DMS 273 treated with DMSO at 0.1 percent for 48 hours (cell line): ENCODE measurements around the gene GIMAP5.
"Not testable (repeated sequence)": the region's sequence is repeated elsewhere in the genome, so short reads cannot be mapped to it uniquely, and the experiment has no call there.

ENCODE experiments used
- DNase-seq: peaks from one replicate; lab custom pipeline; 2025; lab: John Stamatoyannopoulos, UW

Gene GIMAP5

DNA sequence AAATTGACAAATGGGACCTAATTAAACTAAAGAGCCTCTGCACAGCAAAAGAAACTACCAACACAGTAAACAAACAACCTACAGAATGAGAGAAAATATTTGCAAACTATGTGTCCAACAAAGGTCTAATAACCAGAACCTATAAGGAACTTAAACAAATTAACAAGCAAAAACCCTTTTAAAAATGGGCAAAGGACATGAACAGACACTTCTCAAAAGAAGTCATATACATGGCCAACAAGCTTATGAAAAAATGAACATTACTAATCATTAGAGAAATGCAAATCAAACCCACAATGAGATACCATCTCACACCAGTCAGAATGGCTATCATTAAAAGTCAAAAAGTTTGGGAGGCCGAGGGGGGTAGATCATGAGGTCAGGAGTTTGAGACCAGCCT is 36.9 kb downstream of the GIMAP5 start:
- not testable (repeated sequence) for DNase-seq

DNA sequence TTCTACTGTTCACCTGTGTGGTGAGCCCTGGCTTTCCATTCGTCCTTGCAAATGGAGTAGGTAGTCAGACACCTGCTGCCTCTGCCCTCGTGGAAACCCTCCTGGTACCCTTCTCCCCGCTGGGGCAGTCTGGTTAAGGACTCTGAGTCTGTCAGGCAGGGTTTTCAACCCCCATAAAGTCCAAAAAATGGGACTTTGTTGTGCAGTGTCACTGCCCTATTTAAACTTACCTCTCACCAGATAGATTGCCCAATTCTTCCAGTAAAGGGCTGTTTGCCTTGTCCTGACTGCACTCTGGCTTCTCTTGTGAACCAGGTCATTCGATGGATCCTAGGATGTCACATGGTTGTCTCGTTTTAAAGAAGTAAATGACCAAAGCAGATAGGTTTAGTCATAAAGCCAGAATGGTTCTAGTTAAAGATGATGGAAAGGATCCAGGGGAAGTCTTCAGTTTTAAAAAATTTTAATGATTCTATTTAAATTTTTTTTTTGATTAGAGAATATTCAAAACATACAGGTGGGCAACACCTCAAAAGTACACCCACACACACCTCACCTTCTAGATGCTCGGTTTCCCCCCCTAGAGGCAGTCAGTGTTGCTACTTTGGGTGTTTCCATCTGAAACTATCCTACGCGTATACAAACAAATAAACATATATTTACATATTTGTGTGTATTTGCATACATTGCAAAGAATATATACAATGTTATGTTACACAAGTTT is 41.0 kb downstream of the GIMAP5 start:
- DNase-seq, result no peak

DNA sequence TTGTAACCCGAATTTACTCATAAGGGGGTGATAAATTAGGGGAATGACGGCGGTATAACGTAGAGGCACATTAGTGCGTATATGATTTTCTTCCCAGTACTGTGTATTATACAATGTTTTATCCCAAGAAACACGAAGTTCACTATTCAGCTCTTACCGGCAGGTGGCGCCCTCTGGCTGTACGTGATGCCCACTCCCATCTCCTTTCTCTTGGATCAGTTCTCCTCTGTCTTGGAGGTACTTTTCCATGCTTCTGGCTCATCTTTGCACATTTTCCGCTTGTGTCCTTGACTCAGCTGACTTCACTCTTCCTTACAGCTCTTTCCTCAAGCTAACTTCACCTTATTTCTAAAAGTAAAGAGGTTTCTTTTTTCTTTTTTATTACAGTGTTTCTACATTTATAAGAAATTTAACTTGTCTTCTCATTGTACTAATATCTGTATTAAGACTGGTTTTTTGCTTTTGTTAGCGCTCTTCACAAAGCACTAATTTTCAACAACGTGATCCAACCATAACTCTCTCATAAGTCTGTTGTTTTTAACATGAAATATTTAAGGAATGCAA is 41.6 kb downstream of the GIMAP5 start:
- peak; percentile 65 for DNase-seq

DNA sequence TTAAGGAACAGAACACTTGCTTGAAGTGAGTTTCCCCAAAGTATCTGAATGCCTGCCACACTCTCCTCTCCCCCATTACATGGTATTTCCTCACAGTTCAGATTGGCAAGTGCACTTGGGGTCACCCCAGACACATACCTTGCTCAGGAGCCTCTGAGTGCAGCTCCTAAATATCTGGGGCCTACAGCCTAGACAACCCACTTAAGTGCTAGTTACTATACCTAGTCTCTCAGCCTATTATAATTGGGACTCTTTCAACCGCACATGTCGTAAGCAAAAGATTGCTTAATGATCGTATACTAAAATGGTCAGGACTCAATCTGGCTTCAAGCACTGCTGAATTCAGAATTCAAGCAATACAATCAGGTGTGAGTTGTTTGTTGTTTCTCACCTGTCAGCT is 43.1 kb downstream of the GIMAP5 start:
- DNase-seq, result no peak

DNA sequence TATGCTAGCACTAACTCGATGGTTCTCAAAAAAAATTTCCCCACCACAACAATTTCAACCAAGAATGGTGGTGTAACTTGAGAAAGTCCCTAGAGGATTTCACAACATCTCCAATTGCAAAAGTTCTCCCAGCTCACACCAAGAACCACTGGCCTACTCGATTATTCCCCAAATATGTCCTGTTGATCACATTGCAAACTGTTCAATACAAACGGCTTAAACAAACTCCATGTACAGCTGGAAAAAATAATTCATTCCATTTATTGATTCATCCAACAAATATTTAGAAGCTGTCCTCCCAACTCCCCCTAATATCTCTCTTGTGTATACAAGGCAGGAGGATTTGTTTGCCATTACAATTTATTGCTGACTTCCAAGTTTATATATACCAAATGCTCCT is 43.9 kb downstream of the GIMAP5 start:
- no peak for DNase-seq

DNA sequence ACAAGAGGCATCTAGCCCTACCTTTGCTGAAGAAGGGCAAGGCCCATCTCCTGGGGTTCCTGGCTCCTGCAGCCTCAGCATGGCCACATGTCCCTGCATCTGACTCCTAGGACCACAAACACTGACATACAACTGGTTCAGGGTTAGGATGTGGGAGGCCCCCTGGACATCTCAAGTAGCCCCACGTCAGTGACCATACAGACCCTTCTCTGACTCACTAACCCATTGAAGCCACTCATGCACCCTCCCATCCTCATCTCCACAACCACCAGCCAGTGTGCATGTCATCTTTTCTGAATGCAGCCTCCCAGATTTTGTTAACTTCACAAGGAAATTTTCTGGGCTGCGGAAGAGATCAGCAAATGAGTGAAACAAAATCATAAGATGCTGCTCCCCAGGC is 44.7 kb downstream of the GIMAP5 start:
- DNase-seq, result no peak

DNA sequence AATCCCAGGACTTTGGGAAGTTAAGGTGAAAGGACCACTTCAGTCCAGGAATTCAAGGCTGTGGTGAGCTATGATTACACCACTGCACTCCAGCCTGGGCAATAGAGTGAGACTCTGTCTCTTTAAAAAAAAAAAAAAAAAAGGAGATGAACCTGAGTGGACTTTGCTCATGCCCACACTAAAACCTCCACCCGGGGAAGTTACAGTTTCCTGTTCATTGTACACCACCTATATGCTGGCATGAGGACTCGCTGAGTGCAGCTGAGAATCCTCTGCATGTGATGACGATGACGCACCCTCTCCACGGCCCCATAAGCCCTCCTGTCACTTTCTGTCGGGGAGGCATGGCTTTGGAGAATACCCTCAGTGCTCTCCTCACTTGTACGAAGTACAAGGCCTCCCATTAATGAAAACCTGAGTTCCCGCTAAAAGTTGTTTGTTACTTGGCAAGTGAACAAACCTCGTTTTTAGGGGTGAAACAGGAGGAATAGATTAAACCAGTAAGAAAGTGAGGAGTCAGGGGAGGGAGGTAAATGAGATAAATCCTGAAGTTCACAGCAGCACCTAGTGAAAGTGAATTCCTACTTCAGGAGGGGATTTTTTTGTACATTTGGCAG is 47.0 kb downstream of the GIMAP5 start:
- DNase-seq, result no peak

DNA sequence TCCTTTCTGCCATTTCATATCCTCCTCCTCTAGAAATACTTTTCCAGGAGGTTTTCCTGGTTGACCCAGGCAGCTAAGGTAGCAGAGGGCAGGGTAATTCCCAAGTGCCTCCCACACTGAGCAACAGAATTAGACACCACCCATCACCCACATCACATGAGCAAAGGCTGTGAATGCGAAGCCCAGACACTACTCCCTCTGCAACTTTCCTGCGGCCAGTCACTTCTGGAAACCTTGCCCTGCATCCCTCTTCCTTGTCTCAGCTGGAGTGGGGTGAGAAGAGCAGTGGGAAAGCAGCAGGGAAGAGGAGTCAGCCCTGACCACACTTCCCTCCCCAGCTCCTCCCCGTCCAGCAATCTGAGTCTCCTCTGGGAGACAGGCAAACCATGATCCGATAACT is 47.7 kb downstream of the GIMAP5 start:
- no peak for DNase-seq

DNA sequence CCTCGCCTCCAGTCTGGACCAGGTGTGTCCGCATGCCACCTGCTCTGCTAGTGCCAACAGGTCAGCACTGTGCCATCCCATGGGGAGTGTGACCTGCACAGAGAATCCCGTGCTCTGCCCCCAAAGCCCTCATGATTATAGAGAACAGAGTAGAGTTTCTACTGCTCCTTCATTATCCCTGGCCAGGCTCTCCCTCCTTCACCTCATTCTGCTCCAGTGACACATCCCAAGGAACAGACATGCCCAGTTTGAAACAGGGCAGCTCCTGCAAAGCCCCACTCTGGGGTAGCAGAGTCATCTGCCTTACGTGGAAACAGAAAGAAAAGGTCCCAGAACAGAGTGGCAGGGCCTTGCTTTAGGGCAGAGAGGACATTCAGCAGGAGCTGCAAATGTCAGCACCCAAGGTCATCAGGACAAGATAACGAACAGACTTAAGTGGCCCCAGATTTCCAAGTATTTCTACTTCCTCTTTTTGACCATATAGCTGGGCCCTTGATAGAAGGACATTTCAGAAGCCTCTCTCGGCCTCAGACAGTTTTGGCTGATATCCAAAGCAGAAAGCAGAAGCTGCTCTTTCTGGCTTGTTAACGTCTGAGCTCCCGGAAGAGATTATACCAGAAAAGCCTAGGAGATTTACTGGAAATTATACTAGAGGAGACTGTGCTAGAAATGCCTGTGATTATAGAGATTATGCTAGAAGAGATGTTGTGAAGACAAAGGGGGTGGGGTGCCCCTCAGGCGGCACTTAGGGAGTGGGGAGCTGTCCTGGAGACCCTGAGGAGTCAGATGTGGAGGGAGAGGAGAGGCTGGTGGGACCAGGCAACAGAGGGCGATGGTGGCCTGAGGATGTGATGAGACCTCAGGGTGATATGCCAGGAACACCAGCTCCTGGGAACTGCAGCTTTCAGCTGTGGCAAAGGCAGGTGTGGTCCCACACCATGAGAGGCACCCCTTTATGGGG is 50.4 kb downstream of the GIMAP5 start:
- no peak for DNase-seq

DNA sequence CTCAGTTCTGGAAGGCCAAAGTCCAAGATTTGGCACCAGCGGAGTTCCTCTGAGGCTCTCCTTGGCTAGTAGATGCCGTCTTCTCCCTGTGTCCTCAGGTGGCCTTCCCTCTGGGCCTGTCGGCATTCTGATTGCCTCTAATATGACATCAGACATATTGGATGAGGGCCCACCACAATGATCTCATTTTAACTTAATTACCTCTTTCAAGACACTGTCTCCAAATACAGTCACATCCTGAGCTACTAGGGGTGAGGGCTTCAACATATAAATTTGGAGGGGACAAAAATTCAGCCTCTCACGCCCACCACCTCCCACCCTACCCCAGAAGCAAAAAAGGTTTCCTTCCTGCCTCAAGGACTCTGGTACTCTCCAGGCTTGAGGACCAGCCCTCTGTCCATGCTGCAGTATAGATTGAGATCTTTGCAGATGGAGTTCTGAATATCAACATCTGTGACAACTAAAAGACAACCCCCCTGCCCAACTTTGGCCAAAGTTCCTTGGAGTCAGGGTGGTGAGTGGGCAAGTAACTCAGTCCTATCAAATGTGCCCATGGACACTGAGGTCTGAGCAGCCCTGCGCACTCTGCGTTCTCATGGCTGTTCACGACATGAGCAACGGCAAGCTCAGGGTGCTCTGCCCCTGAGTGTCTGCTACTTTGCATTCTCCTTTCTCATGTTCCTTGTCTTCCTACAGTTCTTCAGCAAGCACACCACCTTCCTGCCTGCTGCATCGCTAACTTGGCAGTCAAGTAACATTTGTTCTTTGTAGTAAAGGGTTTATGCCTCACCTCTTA is 51.5 kb downstream of the GIMAP5 start:
- DNase-seq, result peak; percentile 3

DNA sequence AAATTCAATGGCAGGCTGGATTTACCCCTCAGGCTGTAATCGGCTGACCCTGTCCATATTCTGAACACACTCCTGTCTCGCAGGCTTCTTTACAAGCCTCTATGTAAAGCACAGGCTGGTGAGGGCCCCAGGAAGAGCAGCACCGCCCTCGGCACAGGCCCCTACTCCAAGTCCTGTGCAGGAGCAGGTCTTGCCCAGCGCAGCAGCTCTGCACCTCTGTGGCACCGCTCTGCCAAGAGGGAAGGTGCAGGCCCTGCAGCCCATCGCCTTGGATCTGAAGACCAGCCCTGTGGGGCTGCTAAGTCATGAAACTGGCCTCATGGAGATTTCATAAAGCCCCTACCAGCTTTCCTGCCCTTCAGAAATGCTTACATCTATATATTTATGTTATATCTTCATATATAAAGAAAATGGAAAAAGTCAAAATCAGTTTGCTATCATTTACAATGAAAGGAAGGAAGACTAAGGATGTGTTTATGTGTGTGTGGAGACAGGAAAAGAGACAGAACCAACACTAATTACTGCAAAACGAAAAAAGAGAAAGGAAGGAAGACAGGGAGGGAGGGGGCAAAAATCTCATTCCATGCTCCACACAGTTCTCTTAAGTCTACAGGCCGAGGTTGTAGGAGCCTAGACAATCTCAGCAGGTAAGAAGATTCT is 53.3 kb downstream of the GIMAP5 start:
- no peak for DNase-seq

DNA sequence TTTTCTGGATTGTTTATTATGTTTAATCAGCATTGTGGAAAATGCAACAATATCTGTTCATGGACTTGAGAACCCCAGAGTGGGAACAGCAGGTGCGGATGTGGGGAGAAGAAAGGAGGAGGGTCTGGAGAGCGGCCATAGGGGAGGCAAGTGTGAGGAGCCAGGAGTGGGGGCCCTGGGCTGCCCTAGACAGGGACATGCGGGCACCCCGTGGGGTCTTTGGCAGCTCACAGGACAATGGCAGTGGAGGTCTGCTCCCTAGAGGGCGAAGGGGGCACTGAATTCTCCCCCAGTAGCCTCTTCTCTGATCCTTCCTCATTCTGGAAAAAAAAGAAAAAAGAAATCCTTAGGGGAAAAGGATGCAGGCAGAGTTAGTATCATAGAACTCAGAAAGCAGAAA is 54.1 kb downstream of the GIMAP5 start:
- no peak for DNase-seq

DNA sequence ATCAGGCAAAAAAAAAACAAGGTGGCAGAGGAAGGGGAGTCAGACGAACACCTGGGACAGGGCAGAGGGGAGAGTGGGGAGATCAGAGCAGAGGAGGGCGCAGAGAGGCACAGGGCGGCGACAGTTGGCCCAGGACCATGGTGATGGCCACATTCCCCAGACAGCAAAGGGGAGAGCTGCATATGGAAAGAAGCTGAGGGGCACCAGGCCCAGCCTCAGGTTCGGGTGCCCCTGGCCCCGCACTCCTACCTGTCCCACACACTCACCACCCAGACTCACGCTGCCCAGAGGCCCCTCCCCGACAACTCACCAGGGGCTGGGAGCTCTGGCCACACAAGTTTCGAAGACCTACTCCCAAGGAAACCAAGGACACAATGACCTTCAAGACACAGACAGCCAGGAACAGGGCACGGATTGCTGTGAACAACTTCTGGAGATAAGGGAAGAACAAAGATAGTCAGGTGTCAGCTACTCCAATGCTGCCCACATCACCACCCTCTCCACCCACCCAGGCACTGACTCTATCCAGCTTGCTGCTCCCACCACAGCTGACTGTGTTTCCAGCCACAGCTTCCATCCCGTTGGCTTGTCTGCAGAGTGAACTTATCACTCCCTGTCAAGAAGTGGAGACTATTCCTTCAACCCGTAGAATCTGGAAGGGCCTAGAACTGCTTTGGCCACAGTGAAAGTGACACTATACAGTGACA is 54.7 kb downstream of the GIMAP5 start:
- no peak for DNase-seq
